ENCODE measurements around the gene NKX2-3. TPM values are rescaled to one million over a fixed set of nuclear protein-coding genes. Genes with fewer than 3 reads are reported as not detected.

NKX2-3 gene
- polyA plus RNA-seq, 3 donors: not detected

- DNase-seq (ENCODE audit: low read depth in 3 of 3, low spot score in 2 of 3): no peak
Measured at GRCh38 chr10:99571816-99572215, 39.1 kb downstream of the NKX2-3 start.

GRCh38 chr10:99573790-99574189 is 41.0 kb downstream of the NKX2-3 start:
- DNase-seq (ENCODE audit: low read depth in 3 of 3, low spot score in 2 of 3): no peak

- no peak for DNase-seq (ENCODE audit: low read depth in 3 of 3, low spot score in 2 of 3)
Measured at GRCh38 chr10:99579971-99580370, 47.2 kb downstream of the NKX2-3 start.

GRCh38 chr10:99582255-99582770 is 49.6 kb downstream of the NKX2-3 start:
- DNase-seq (ENCODE audit: low read depth in 3 of 3, low spot score in 2 of 3): no peak

GRCh38 chr10:99583687-99584086 is 50.9 kb downstream of the NKX2-3 start:
- no peak for DNase-seq (ENCODE audit: low read depth in 3 of 3, low spot score in 2 of 3)

Other genes with a start within 250 kb of the NKX2-3 start
- gene CNNM1, start 203.6 kb upstream of the NKX2-3 start, polyA plus RNA-seq (ENCODE audit: insufficient read length in 3 of 3): 1 to 10 TPM; 1.6 to 2.5 (median 1.9) TPM
- gene GOT1, start 102.3 kb upstream of the NKX2-3 start, polyA plus RNA-seq (ENCODE audit: insufficient read length in 3 of 3): 10 to 100 TPM; 87.4 to 96.9 (median 92.5) TPM
- 10 to 100 TPM; 35.6 to 37.5 (median 37.4) TPM for gene SLC25A28, start 87.5 kb downstream of the NKX2-3 start, polyA plus RNA-seq (ENCODE audit: insufficient read length in 3 of 3)
- 10 to 100 TPM; 19.6 to 21.0 (median 20.6) TPM for gene ENTPD7, start 126.6 kb downstream of the NKX2-3 start, polyA plus RNA-seq (ENCODE audit: insufficient read length in 3 of 3)
- 10 to 100 TPM; 46.3 to 49.4 (median 47.6) TPM for gene COX15, start 199.2 kb downstream of the NKX2-3 start, polyA plus RNA-seq (ENCODE audit: insufficient read length in 3 of 3)
- 10 to 100 TPM; 24.7 to 28.9 (median 28.0) TPM for gene CUTC, start 199.3 kb downstream of the NKX2-3 start, polyA plus RNA-seq (ENCODE audit: insufficient read length in 3 of 3)
- gene ABCC2, start 249.7 kb downstream of the NKX2-3 start, polyA plus RNA-seq (ENCODE audit: insufficient read length in 3 of 3): 10 to 100 TPM in 1 of 3 donors, 1 to 10 TPM in 2; 6.9 to 11.1 (median 9.8) TPM